Activated T-helper 2 cell treated with anti-CD3 and anti-CD28 coated beads, Interferon-gamma antibody, Interleukin-2, Interleukin-4, amounts not matched to agents 10 μg/mL and 5 μg/mL and 100 μg/mL, durations not matched to agents 14 hours and 24 hours and 36 hours (primary cell): ENCODE measurements around the gene PDE11A. TPM values are rescaled to one million over a fixed set of nuclear protein-coding genes. Genes with fewer than 3 reads are reported as not detected.
A peak's percentile ranks its signal among the peaks of the same experiment; 100 is the strongest.

Experiments
- DNase-seq: peaks from one replicate; pipeline ENCODE4 v3.0.0; 2021; ENCODE audit warnings: low spot score
- H3K27ac Mint-ChIP-seq: one replicate; pipeline ENCODE4 v1.8.0; 2021; ENCODE audit warnings: mixed read lengths
- H3K27me3 Mint-ChIP-seq: one replicate; pipeline ENCODE4 v1.8.0; 2021; ENCODE audit warnings: low read depth, mixed read lengths
- H3K36me3 Mint-ChIP-seq: one replicate; pipeline ENCODE4 v1.8.0; 2021; ENCODE audit warnings: low read depth, mixed read lengths
- H3K4me1 Mint-ChIP-seq: one replicate; pipeline ENCODE4 v1.8.0; 2021; ENCODE audit warnings: low read depth, mixed read lengths
- H3K4me3 Mint-ChIP-seq: one replicate; pipeline ENCODE4 v1.8.0; 2021; ENCODE audit warnings: low read depth, mild to moderate bottlenecking, moderate library complexity, mixed read lengths
- H3K9me3 Mint-ChIP-seq: one replicate; pipeline ENCODE4 v1.8.0; 2021; ENCODE audit warnings: mixed read lengths
- intact Hi-C: fragments of 100-400 bp; cut with micrococcal nuclease; formaldehyde crosslinking; loops from one replicate; pipeline ENCODE4 v1.15.1; 2023
- total RNA-seq: library from RNA; stranded (reverse); gene quantifications from 2 replicates; pipeline ENCODE4 v1.2.3, GENCODE V29; 2022

The PDE11A gene
- total RNA-seq, 1 donor from 2014 or later: not detected

GRCh38 chr2:177740700-177741099 lies 331.9 kb downstream of the PDE11A start:
- Mint-ChIP-seq H3K27ac (no peak overlapping the region), H3K27me3 (peaks cover 19% of the 10 kb centered on the region), H3K4me1 (no peaks in the 10 kb centered on the region), H3K9me3 (no peaks in the 10 kb centered on the region), H3K4me3 (no peak overlapping the region), H3K36me3 (no peaks in the 10 kb centered on the region)
- intact Hi-C loops: no loop called here
- DNase-seq: no peak

- H3K27ac Mint-ChIP-seq: no peak overlapping the region
- peaks cover 14% of the 10 kb centered on the region for H3K27me3 Mint-ChIP-seq
- intact Hi-C loops: no loop called here
- H3K9me3 Mint-ChIP-seq: no peaks in the 10 kb centered on the region
- no peak for DNase-seq
- no peak overlapping the region for H3K4me3 Mint-ChIP-seq
- H3K4me1 Mint-ChIP-seq: no peaks in the 10 kb centered on the region
- H3K36me3 Mint-ChIP-seq: no peaks in the 10 kb centered on the region
Measured at GRCh38 chr2:177738461-177739235, 333.9 kb downstream of the PDE11A start.

GRCh38 chr2:177735318-177735803 lies 337.2 kb downstream of the PDE11A start:
- Mint-ChIP-seq H3K4me1 (peaks cover 3% of the 10 kb centered on the region), H3K36me3 (no peaks in the 10 kb centered on the region), H3K27ac (no peak overlapping the region), H3K4me3 (no peak overlapping the region), H3K9me3 (no peaks in the 10 kb centered on the region), H3K27me3 (peaks cover 16% of the 10 kb centered on the region)
- intact Hi-C loops: no loop called here
- DNase-seq: no peak

- Mint-ChIP-seq H3K36me3 (no peaks in the 10 kb centered on the region), H3K9me3 (no peaks in the 10 kb centered on the region), H3K27ac (no peak overlapping the region), H3K4me1 (peaks cover 3% of the 10 kb centered on the region), H3K4me3 (no peak overlapping the region), H3K27me3 (peaks cover 26% of the 10 kb centered on the region)
- DNase-seq: no peak
- intact Hi-C loops: no loop called here
Measured at GRCh38 chr2:177733322-177733855, 339.2 kb downstream of the PDE11A start.

GRCh38 chr2:177731384-177731783 lies 341.2 kb downstream of the PDE11A start:
- H3K4me1 Mint-ChIP-seq: peaks cover 3% of the 10 kb centered on the region
- no peak overlapping the region for H3K4me3 Mint-ChIP-seq
- peaks cover 39% of the 10 kb centered on the region for H3K27me3 Mint-ChIP-seq
- no peaks in the 10 kb centered on the region for H3K36me3 Mint-ChIP-seq
- intact Hi-C loops: no loop called here
- no peaks in the 10 kb centered on the region for H3K9me3 Mint-ChIP-seq
- DNase-seq: no peak
- H3K27ac Mint-ChIP-seq: no peak overlapping the region

GRCh38 chr2:177730792-177731191 lies 341.8 kb downstream of the PDE11A start:
- peaks cover 3% of the 10 kb centered on the region for H3K4me1 Mint-ChIP-seq
- intact Hi-C loops: no loop called here
- H3K9me3 Mint-ChIP-seq: no peaks in the 10 kb centered on the region
- peaks cover 43% of the 10 kb centered on the region for H3K27me3 Mint-ChIP-seq
- no peak overlapping the region for H3K27ac Mint-ChIP-seq
- no peaks in the 10 kb centered on the region for H3K36me3 Mint-ChIP-seq
- H3K4me3 Mint-ChIP-seq: no peak overlapping the region
- DNase-seq: no peak

GRCh38 chr2:177730363-177730762 lies 342.2 kb downstream of the PDE11A start:
- H3K27ac Mint-ChIP-seq: no peak overlapping the region
- H3K4me1 Mint-ChIP-seq: peaks cover 3% of the 10 kb centered on the region
- no peaks in the 10 kb centered on the region for H3K9me3 Mint-ChIP-seq
- peaks cover 43% of the 10 kb centered on the region for H3K27me3 Mint-ChIP-seq
- no peaks in the 10 kb centered on the region for H3K36me3 Mint-ChIP-seq
- intact Hi-C loops: no loop called here
- no peak for DNase-seq
- no peak overlapping the region for H3K4me3 Mint-ChIP-seq

GRCh38 chr2:177728920-177729319 lies 343.7 kb downstream of the PDE11A start:
- Mint-ChIP-seq H3K36me3 (no peaks in the 10 kb centered on the region), H3K4me3 (no peak overlapping the region)

GRCh38 chr2:177728399-177728765 lies 344.2 kb downstream of the PDE11A start:
- H3K4me3 Mint-ChIP-seq: no peak overlapping the region
- no peak for DNase-seq
- H3K9me3 Mint-ChIP-seq: no peaks in the 10 kb centered on the region
- H3K4me1 Mint-ChIP-seq: peaks cover 5% of the 10 kb centered on the region
- H3K27me3 Mint-ChIP-seq: peaks cover 47% of the 10 kb centered on the region
- no peaks in the 10 kb centered on the region for H3K36me3 Mint-ChIP-seq
- H3K27ac Mint-ChIP-seq: no peak overlapping the region
- intact Hi-C loops: loop anchor here (10.0 kb wide), 1 partner anchor 314 kb away; no protein-coding TSS in a partner anchor

More at GRCh38 chr2:177728920-177729319, 343.7 kb downstream of the PDE11A start:
- no peak for DNase-seq
- intact Hi-C loops: loop anchor here (10.0 kb wide), 1 partner anchor 314 kb away; no protein-coding TSS in a partner anchor
- Mint-ChIP-seq H3K27me3 (peaks cover 47% of the 10 kb centered on the region), H3K9me3 (no peaks in the 10 kb centered on the region), H3K4me1 (peaks cover 5% of the 10 kb centered on the region), H3K27ac (no peak overlapping the region)

GRCh38 chr2:177727577-177728398 lies 344.8 kb downstream of the PDE11A start:
- peaks cover 45% of the 10 kb centered on the region for H3K27me3 Mint-ChIP-seq
- DNase-seq: no peak
- H3K36me3 Mint-ChIP-seq: no peaks in the 10 kb centered on the region
- H3K4me3 Mint-ChIP-seq: no peak overlapping the region
- H3K9me3 Mint-ChIP-seq: no peaks in the 10 kb centered on the region
- intact Hi-C loops: loop anchor here (10.0 kb wide), 1 partner anchor 313 kb away; no protein-coding TSS in a partner anchor
- H3K27ac Mint-ChIP-seq: no peak overlapping the region
- H3K4me1 Mint-ChIP-seq: peaks cover 5% of the 10 kb centered on the region

- no peak for DNase-seq
- H3K27ac Mint-ChIP-seq: no peak overlapping the region
- no peak overlapping the region for H3K4me3 Mint-ChIP-seq
- H3K27me3 Mint-ChIP-seq: peaks cover 45% of the 10 kb centered on the region
- intact Hi-C loops: loop anchor here (10.0 kb wide), 1 partner anchor 312 kb away; no protein-coding TSS in a partner anchor
- peaks cover 5% of the 10 kb centered on the region for H3K4me1 Mint-ChIP-seq
- H3K36me3 Mint-ChIP-seq: no peaks in the 10 kb centered on the region
- no peaks in the 10 kb centered on the region for H3K9me3 Mint-ChIP-seq
Measured at GRCh38 chr2:177726931-177727348, 345.6 kb downstream of the PDE11A start.

GRCh38 chr2:177724398-177725287 lies 347.9 kb downstream of the PDE11A start:
- Mint-ChIP-seq H3K36me3 (no peaks in the 10 kb centered on the region), H3K27me3 (peaks cover 34% of the 10 kb centered on the region), H3K27ac (no peak overlapping the region), H3K4me3 (no peak overlapping the region), H3K9me3 (no peaks in the 10 kb centered on the region), H3K4me1 (peaks cover 2% of the 10 kb centered on the region)
- intact Hi-C loops: loop anchor here (1.0 to 10.0 kb wide), 2 partner anchors 310 to 560 kb away; no protein-coding TSS in a partner anchor
- peak; percentile 15 for DNase-seq
